HG02571 (cell line): ENCODE data around the gene KCNIP4.

Experiments
- ATAC-seq: cut with Tn5 transposase; IDR thresholded peaks from one replicate; pipeline ENCODE4 v1.9.1; 2021; ENCODE audit warnings: mild to moderate bottlenecking, moderate library complexity; ENCODE audit not compliant: unreplicated experiment

KCNIP4 gene

DNA sequence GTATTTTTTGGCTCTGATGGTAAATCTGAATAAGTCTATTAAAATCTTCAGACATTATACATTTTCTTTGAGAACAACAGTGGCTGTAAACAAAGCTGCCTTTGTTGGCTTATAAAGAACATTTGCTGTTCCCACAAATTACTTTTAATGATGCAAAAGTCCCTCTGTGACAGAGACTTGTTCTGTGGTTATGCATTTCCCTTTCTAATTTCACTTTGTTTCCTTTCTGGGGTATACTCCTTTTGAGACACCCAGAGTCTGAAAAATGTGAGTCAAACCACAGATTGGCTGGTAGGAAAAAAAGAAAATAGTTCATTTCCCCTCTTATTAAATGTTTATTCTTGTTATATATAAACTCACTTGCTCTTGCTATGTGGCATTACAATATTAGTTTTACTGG lies 845.9 kb downstream of the KCNIP4 start:
- ATAC-seq = no peak

DNA sequence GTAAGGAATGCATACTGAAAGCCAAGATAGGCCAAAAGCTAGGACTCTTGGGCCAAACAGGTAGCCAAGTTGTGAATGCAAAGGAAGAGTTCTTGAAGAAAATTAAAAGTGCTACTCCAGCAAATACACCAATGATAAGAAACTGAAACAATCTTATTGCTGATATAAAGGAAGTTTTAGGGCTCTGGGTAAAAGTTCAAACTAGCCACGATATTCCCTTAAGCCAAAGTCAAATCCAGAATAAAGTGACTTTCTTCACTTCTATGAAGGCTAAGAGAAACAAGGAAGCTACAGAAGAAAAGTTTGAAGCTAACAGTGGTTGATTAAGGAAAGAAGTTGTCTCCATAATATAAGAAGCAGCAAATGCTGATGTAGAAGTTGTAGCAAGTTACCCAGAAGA lies 850.7 kb downstream of the KCNIP4 start:
- ATAC-seq = no peak

DNA sequence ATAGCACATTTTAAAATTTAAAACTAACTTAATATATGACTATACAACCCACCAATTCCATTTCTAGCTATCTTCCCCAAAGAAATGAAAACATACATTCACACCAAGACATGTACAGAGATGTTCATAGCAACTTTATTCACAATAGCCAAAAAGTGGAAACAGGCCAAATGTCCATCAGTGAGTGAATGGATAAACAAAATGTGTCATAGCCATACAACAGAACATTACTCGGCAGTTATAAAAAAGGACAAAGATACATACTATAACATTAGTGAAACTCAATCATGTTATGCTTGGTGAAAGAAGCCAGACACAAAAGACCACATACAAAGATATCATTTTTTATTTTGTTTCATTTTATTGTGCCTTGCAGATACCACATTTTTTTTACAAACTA lies 851.5 kb downstream of the KCNIP4 start:
- ATAC-seq = no peak

DNA sequence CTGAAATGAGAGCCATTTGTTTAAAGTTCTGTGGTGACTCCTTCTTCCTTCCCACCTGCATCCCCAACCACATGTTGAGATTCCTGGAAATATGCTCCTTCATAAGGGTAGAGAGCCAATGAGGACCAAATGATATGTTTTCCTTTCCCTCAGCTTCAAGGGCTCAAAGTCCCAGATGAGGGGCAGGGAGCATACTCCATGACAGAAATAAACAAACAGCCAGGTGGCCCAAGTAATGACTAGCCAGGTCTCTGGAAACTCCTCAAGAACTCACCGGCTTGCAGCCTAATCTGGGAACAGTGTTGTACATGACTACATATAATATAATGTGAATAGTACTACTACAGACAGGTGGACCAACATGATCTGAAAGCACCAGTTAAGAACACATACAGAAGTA lies 856.0 kb downstream of the KCNIP4 start:
- no peak for ATAC-seq

DNA sequence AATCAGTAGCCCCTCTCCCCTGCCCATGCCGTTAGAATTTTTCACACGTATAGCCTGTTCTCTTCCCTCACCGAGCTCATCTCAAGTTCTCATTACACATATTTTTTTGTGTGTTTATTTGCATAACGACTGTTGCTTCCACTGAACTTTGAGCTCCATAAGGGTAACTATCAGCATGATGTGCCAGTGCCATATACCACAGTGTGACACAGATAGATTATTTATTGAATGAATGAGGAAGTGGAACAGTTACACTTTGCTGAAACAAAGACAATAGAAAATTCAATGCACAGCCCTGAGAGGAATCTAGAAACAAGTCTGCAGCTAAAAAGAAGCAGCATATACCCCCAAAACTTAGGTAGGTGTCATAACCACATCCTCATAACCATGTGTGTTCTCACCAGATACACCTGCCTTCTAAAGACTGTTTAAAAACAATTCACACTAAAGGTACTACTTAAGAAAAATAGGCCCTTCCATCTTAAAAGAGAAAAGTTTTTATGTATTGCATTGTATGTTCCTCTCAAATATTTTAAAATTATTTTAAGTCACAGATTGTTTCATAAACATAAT lies 858.4 kb downstream of the KCNIP4 start:
- no peak for ATAC-seq

DNA sequence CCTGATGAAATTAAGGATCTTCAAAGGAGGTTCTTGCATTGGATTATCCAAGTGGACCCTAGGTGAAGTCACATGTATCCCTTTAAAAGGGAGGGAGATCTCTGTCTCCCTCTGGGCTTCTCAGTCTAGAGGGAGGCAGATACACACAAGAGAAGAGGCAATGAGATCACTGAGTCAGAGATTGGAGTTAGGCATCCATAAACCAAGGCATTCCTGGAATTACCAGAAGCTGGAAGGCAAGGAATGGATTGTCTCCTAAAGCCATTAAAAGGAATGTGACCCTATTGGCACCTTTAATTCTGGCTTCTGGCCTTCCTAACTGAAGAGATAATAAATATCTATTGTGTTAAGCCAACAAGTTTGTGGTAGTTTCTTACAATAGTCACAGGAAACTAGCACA lies 865.2 kb downstream of the KCNIP4 start:
- no peak for ATAC-seq

DNA sequence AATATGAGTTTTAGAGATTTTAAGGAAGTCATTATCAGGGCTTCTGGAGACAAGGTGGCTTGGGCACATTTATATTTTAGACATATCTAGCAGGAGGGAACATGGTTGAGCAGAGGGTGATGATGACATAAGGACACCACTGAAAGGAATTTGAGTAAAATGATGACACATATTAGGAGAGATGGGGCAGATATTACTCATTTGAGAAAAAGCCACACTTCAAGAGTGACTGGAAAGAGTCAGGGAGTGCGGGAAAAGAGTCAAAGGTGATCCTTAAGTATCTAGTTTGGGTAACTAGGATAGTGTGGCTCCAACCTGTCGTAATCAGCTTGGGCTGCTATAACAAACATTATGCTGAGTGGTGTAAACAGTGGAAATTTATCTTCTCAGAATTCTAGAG lies 870.6 kb downstream of the KCNIP4 start:
- no peak for ATAC-seq

DNA sequence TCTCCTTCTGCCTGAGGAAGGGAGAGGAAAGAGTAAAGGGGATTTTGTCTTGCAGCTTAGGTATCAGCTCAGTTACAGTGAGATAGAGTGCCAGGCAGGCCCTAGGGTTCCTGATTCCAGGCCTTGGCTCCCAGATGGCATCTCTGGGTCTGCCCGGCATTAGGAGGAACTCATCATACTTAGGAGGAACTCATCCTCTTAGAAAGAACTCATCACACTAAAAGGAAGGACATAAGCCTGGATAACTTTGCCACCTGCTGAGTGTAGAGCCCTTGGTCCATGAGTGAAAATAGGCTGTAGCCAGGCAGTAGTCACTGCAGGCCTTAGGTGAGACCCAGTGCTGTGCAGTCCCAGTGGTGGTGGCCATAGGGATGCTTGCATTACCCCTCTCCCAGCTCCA lies 881.2 kb downstream of the KCNIP4 start:
- no peak for ATAC-seq

DNA sequence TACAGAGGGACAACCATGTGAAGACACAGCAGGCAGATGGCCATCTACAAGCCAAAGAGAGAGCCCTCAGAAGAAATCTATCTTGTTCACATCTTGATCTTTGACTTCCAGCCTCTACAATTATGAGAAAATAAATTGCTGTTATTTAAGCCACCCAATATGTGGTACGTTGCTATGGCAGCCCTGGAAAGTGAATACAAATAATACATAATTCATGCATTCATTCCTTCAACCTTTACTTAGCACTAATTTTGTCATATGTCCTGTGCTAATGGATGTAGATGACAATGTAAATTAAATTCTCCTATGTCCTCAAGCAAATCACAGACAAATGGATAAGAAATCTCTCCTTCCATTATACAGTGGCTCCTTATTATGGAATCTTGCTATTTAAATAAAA lies 886.7 kb downstream of the KCNIP4 start:
- no peak for ATAC-seq

DNA sequence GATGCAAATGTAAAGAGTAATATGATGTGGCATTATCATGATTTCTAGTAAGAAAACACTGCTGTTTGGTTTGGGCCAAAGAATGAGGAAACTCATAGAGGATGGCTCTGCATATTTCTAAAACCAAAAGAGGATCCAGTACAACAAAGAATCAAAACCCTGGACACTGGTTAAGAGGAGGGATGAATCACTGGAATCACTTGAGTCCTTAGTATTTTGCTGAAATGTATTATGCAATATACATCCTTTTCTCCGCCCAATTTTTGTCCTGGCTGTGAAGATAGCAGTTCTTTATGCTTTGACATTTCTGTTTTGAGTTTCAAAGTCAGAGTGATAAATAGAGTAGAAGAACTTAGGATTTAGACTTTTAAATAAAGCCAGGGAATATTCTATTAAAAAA lies 902.4 kb downstream of the KCNIP4 start:
- ATAC-seq = no peak

DNA sequence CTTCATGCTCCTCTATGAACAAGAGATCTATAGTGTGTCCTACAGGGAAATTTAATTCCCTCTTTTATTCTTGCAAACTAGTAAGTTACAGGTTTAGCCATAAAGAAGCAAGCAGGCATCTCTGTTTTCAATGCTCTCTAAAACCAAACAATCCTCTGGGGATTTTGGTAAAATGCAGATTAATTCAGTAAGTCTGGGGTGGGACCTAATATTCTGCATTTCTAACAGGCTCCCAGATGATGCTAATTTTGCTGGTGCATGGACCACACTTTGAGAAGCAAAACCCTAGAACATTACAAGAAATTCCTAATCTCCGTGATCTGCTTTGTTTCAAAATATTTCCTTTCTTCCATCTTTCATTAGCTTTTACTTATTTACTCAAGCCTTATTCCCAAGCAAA lies 903.5 kb downstream of the KCNIP4 start:
- no peak for ATAC-seq

DNA sequence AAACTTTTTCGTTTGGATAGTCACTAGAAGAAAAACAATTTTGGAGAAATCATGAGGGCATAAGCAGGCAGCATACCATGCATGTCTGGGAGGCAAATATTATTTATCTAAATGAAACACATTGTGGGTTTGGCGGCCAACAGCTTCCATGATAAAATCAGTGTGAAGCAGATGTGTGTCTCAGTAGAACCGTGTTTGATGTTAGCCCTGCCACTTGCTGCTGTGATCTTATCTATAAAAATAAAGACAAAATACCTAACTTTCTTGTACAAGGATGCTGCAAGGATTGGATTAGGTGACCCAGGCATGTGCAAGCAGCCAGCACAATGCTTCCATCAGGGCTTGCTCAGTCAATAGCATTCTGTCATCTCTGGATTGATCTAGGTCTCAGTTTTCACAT lies 906.9 kb downstream of the KCNIP4 start:
- no peak for ATAC-seq

DNA sequence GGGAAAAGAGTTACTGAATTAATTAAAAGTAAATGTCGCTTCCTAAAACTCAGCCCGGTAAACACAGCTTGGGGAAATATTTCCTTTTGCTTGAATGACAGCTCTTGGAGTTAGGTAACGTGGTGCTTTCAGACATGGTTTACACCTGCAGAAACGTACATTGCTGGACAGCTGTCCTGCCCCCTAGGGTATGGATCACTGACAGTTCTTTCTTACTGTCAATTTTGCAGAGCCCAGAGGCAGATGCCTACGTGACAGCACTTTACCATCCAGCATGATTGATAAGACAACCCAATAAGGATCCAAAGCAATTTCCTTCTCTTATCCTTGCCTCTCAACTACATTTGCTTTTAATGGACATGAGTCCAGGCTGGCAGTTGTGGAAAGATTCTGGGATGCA lies 913.8 kb downstream of the KCNIP4 start:
- no peak for ATAC-seq

DNA sequence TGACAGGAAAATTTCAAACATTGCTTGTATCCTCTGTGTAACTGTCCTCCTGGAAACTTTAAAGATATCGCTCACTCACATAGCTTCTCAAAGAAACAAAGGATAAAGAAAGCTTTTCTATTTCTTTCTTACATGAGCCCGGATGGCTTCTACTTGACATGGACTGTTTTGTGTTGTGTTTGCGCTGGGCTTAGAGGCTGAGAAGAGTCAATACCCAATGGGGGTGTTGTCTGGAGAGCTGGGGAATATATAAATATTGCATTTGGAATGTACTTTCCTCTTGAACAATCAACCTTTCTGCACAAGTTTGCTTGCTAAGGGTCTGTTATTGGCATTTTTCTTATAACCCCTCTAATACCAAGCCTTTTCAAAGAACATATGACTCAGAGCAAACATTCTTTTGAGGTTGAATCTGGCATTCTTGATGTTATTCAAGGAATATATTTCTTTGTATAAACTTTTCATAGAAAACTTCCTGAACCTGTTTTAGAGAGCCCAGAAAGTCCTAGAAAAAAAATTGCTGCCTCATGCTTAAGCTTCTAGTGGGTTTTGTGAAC lies 916.4 kb downstream of the KCNIP4 start:
- no peak for ATAC-seq

DNA sequence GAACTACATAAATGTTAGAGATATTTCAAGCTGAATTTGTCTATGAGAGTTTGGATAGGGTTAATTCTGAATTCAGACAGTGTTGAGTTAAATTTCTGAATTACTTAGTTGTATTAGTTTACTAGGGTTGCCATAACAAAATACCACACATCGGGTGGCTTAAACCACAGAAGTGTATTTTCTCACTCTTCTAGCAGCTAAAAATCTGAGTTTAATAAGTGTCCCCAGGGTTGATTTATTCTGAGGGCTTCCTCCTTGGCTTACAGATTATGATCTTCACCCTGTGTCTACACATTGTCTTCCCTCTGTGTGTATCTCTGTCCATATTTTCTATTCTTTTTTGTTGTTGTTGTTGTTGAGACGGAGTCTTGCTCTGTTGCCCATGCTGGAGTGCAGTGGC lies 929.8 kb downstream of the KCNIP4 start:
- no peak for ATAC-seq

DNA sequence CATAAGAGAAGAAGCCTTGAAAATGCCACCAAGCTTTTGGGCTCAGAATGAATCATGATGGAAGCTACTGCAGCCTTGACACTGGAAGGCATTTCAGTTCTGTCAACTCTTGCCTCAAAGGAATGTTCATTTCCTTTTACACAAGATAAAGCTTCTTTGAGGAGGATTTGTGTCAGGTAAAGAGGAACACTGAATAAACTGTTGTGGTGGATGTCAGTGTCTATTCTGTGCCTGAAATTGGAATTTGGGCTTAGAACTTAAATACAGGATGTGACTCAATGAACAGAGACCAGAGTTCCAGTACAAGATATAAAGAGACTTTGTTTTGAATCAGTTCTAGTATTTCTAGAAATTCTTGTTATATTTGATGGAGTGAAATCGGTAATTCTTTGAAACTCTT lies 935.1 kb downstream of the KCNIP4 start:
- no peak for ATAC-seq

DNA sequence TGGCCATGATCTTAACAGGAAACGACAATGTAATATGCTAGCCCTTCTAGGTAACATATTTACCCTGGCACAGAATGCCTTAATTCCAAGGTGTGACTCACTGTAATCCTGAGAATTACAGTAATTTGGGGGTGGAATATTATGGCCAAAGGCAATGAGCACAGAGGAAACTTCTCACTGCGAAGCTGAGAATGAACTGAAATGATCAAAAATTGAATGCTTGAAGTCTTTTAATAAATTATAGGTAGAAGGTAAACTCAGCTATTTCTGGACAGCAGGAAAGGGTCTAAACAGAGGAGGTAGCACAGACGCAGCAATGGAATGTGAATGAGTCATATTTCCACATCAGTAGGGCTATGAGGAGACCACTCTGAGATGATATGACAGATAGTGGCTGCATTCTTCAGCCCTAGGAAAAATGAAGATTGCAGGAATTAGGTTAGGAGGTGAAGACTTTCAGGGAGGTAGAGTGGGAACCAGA lies 935.7 kb downstream of the KCNIP4 start:
- ATAC-seq = no peak

DNA sequence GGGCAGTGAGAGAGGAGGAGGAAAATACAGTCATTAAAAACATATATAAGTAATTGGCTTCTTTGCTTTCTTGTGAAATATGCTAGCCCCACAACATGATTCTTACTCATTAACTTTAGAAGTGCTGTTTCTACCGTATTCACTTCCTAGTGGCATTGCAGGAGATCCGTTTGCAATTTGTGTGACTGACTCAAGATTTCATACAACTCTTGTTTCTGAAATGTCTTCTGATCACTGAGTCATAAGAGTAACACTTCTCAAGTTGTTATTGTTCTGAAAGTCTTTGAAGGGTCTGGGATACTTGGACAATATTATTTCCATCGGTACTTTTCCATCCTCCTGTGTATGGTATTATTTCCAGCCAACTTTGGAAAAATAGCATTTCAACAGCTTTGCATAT lies 937.5 kb downstream of the KCNIP4 start:
- no peak for ATAC-seq

DNA sequence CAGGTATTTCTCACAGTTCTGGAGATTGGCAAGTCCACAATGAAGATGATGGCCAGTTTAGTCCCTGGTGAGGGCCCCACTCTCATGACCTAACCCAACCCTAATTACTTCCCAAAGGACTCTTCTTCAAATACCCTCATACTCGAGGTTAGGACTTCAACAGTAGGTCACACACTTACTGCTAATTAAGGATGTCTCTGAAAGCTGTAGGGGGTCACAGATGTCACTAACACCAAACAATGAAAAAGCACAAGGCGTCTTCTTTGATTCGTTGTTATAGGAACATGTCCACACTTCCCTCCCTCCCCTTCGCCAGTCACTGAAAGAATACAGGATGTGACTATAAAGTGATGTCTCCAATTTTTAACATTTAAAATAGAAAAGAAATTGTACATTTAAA lies 938.6 kb downstream of the KCNIP4 start:
- ATAC-seq = no peak

DNA sequence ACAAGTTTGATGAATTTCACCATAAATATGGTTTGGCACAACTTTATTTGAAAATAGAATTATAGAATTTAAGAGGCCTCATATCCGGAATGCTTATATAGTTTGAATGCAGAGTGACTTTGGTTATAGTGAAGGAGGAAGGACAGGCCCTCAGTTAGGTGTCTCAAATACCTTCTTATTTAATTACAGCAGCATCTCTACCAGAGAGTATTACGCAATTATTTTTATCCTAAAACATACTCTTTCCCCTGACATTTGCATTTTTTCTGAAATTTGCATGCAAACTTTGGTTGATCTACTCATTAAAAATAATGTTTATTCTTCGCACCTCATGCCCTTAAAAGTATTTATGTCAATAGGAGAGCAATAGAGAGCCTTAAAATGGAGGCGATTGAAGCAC lies 942.9 kb downstream of the KCNIP4 start:
- ATAC-seq = no peak

DNA sequence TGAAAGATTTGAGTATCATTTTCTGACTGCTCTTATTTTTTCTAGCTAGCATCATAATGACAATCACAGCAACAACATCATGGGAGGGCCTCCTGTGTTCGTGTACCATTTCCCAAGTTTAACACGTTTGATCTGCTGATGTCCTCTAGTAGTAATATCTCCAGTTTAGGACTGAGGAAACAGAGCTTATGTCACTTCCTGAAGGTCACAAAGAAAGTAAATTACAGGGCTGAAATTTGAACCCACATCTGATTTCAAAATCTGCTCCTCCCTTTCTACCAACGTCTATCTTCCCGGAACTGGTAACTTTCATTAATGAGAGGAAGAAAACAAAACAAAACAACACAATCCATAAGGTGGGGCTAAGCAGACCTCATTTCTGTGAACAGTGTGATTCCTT lies 945.6 kb downstream of the KCNIP4 start:
- ATAC-seq = no peak

DNA sequence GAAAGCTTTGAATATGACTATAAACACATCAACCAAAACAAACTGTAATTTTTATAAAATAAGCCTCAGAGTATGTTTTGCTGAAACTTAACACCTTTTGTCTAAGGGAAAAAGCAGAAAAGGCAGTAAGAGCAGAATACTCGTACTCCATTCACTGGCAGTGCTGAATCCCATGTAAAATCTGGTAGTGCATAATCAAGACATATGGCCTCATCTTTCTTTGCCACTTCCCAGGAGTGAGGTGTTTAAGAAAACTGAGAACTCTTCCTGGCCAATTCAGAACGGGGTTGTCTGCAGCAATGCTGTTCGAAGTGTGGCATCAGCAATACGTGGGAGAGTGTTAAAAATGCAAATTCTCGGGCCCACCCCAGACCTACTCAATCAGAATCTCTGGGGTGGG lies 946.3 kb downstream of the KCNIP4 start:
- ATAC-seq = no peak

DNA sequence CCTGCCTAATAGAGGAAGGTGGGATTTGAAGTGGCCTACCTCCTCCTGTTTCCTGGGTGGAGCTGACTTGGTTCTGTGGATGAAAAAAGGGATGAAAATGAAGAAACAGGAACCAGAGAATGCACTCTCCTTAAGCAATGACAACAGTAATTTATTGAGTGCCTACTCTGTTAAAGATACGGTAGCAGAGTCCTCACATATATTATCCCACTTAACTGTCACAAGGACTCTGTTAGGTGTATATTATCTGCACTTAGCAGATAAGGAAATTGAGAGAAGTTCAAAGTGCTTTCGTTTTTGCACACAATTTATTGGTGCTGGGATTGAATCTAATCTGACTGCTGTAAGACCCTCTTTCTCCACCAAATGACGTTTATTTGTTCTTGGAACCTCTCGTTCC lies 947.1 kb downstream of the KCNIP4 start:
- ATAC-seq = no peak
